ENCODE results near the gene EXO1. TPM values are rescaled to one million over a fixed set of nuclear protein-coding genes. Genes with fewer than 3 reads are reported as not detected.
"Not testable (repeated sequence)": the region's sequence is repeated elsewhere in the genome, so short reads cannot be mapped to it uniquely, and the experiment has no call there.

EXO1 gene
- total and polyA plus RNA-seq, 8 donors, result 0.89 to 19.3 (median 1.2) TPM; not detected in 2

- Histone ChIP-seq H3K4me3 (no peak overlapping the region), H3K36me3 (no peaks in the 10 kb centered on the region), H3K9me3 (no peaks in the 10 kb centered on the region), H3K27ac (no peak overlapping the region), H3K27me3 (no peaks in the 10 kb centered on the region), H3K4me1 (peaks cover 0 to 5% (median 0%) of the 10 kb centered on the region in 4 donors)
- WGBS, 5 donors, result 80 to 100% (median 96%) methylated on average over 1 of the region's 1 CpG; no CpG with 5 or more reads in 1 of the 5 donors
- TF ChIP-seq CTCF (IDR thresholded peaks at IDR 0.05) (no peak), POLR2AphosphoS5 (IDR thresholded peaks at IDR 0.05) (no peak), POLR2A (IDR thresholded peaks at IDR 0.05) (no peak), EP300 (IDR thresholded peaks at IDR 0.05) (no peak)
- intact Hi-C loops (cut with DNase I; ENCODE audit: low total_unique reads), result loop anchor here (10.0 kb wide), 1 partner anchor 289 kb away; the partner anchor contains the start of gene KMO
- DNase-seq, result no peak
Measured at GRCh38 chr1:241823925-241824324, 24.1 kb upstream of the EXO1 start.

GRCh38 chr1:241825581-241825980 lies 22.4 kb upstream of the EXO1 start:
- Histone ChIP-seq H3K36me3 (no peaks in the 10 kb centered on the region), H3K9me3 (no peaks in the 10 kb centered on the region), H3K27ac (no peak overlapping the region), H3K4me1 (peaks cover 0 to 5% (median 0%) of the 10 kb centered on the region in 4 donors), H3K27me3 (no peaks in the 10 kb centered on the region), H3K4me3 (no peak overlapping the region)
- TF ChIP-seq POLR2A (IDR thresholded peaks at IDR 0.05), result no peak
- TF ChIP-seq CTCF (IDR thresholded peaks at IDR 0.05), result no peak
- TF ChIP-seq EP300 (IDR thresholded peaks at IDR 0.05), result no peak
- TF ChIP-seq POLR2AphosphoS5 (IDR thresholded peaks at IDR 0.05), result no peak
- no peak for DNase-seq
- intact Hi-C loops (cut with DNase I; ENCODE audit: low total_unique reads), result loop anchor here (10.0 kb wide), 1 partner anchor 291 kb away; the partner anchor contains the start of gene KMO

GRCh38 chr1:241826613-241827012 lies 21.4 kb upstream of the EXO1 start:
- not testable (repeated sequence) for H3K27ac ChIP-seq, H3K4me1 ChIP-seq, H3K9me3 ChIP-seq, H3K27me3 ChIP-seq, H3K36me3 ChIP-seq, DNase-seq, H3K4me3 ChIP-seq
- WGBS, 5 donors, result 87 to 93% (median 92%) methylated on average over 9 of the region's 9 CpGs
- intact Hi-C loops (cut with DNase I; ENCODE audit: low total_unique reads), result loop anchor here (10.0 kb wide), 1 partner anchor 292 kb away; the partner anchor contains the start of gene KMO

DNA sequence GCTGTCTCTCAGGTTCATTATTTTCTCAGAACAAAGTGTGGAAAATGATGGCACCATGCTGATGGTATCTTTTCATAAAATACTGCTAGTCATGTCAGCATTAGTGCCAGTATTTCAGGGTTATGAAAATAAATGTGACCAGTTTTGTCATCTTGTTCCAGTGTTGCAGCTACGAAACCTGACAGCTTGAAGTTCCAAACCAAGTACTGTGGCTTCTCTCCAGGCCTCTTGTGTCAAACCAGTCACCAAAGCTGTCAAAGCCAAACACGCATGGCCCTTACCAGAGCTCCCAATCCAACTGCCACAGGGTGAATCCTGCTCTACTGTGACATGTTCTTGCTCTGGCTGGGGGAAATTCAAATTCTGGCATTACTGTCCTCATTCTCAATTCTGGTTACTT lies 20.7 kb upstream of the EXO1 start:
- Histone ChIP-seq H3K4me1 (peaks cover 0 to 5% (median 0%) of the 10 kb centered on the region in 4 donors), H3K27ac (no peak overlapping the region), H3K36me3 (no peaks in the 10 kb centered on the region), H3K9me3 (no peaks in the 10 kb centered on the region), H3K27me3 (no peaks in the 10 kb centered on the region), H3K4me3 (no peak overlapping the region)
- intact Hi-C loops (cut with DNase I; ENCODE audit: low total_unique reads), result loop anchor here (10.0 kb wide), 1 partner anchor 292 kb away; the partner anchor contains the start of gene KMO
- TF ChIP-seq EP300 (IDR thresholded peaks at IDR 0.05), result no peak
- 86 to 97% (median 92%) methylated on average over 2 of the region's 2 CpGs for WGBS, 5 donors
- no peak for DNase-seq

DNA sequence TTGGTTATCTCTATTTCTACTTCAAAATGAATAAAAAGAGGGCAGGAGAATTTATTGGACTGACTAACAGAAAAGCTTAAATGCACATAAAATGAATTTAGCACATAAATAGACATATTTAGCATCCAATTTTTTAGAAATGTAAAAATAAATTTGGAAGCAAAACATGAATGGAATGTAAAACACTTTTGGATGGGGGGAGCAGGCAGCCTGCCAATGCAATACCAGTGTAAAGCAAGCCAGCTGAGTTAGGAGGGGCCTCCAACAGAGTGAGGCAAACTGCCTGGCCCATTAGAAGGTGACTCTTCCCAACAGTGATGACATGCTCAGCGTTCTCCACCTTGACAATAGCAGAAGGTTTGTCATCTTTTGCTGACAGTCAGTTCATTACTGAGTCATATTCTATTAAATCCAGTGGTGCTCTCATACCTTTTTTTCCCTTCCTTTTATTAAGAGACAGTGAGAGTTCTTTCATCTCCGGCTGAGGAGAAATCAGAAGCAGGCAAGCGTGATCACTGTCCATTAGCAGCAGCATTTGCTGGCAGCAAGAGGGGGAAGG lies 19.5 kb upstream of the EXO1 start:
- no peaks in the 10 kb centered on the region for H3K27me3 ChIP-seq
- H3K4me3 ChIP-seq, result no peak overlapping the region
- no peak for TF ChIP-seq POLR2A (IDR thresholded peaks at IDR 0.05)
- DNase-seq, result peak in 1 of 2 donors; percentile 7
- no peak overlapping the region for H3K27ac ChIP-seq
- intact Hi-C loops (cut with DNase I; ENCODE audit: low total_unique reads), result loop anchor here (10.0 kb wide), 1 partner anchor 294 kb away; the partner anchor contains the start of gene KMO
- peaks cover 0 to 5% (median 0%) of the 10 kb centered on the region in 4 donors for H3K4me1 ChIP-seq
- H3K36me3 ChIP-seq, result no peaks in the 10 kb centered on the region
- H3K9me3 ChIP-seq, result no peaks in the 10 kb centered on the region
- 49 to 65% (median 51%) methylated on average over 3 of the region's 3 CpGs for WGBS, 5 donors

DNA sequence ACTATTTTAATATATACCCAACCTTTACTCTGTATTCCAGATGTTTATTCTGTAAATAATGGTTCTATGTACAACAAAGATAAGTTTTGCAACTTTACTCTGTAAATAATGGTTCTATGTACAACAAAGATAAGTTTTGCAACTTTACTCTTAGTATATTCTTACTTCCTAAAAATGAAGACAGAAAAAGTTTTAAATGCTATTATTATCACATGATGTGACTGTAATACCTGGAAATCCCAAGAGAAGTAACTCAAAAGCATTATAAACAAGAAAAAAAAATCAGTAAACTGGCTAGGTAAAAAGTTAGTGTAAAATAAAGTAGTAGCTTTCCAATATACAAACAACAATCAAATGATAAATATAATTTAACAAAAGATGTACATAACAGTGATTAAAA lies 18.5 kb upstream of the EXO1 start:
- TF ChIP-seq EP300 (IDR thresholded peaks at IDR 0.05), result no peak
- TF ChIP-seq POLR2A (IDR thresholded peaks at IDR 0.05), result no peak
- TF ChIP-seq CTCF (IDR thresholded peaks at IDR 0.05), result no peak
- TF ChIP-seq POLR2AphosphoS5 (IDR thresholded peaks at IDR 0.05), result no peak
- intact Hi-C loops (cut with DNase I; ENCODE audit: low total_unique reads), result loop anchor here (10.0 kb wide), 1 partner anchor 295 kb away; the partner anchor contains the start of gene KMO
- peaks cover 0 to 5% (median 0%) of the 10 kb centered on the region in 4 donors for H3K4me1 ChIP-seq

More for the DNA sequence above, 18.5 kb upstream of the EXO1 start:
- H3K9me3 ChIP-seq, result no peaks in the 10 kb centered on the region
- H3K36me3 ChIP-seq, result no peaks in the 10 kb centered on the region
- H3K4me3 ChIP-seq, result no peak overlapping the region
- no peaks in the 10 kb centered on the region for H3K27me3 ChIP-seq
- no peak overlapping the region for H3K27ac ChIP-seq
- DNase-seq, result no peak
